IPS DF 4.7 (cell line): ENCODE data around the gene MXRA7.
"Not testable (repeated sequence)": the region's sequence is repeated elsewhere in the genome, so short reads cannot be mapped to it uniquely, and the experiment has no call there.

Experiments used
- DNase-seq: peaks from one replicate; pipeline ENCODE4 v3.0.0-alpha.2; 2013; ENCODE audit warnings: low spot score; ENCODE audit errors: extremely low read depth

The MXRA7 gene

DNA sequence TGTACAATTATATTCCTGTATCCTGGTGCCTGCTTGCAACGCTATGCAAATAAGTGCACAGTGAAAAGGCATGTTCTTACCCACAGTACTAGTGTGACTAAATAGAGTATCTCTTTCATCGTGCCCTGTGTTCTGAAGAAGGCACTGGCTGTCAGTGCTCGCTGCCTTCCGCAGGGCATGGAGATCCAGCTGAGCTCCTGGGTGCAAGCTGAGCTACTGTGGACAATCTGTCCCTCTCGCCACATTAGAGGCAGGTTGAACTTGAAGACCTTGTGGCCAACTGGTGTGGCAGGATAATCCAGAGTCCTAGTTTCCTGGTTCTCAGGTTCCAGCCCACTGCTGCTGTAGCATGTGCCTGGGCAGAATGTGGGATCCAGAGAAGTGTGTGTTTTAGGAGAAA lies 65.3 kb downstream of the MXRA7 start:
- no peak for DNase-seq

DNA sequence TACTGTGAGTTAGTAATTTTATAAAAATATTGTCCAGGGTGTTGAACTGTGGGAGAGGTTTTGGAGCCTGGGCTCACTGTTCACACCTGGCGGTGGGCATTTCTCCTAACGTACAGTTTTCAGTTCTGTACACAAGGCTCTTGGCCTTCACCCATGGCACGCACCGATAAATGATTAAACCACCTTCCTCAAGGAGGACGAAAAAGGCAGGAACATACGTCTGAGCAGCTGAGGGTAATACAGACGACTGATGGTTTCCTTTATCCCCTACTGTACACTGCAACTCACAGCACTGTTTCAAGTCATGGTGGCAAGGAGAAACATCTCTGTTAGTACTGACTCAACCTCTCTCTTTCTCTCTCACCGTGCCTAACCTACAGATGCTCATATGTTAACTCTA lies 65.8 kb downstream of the MXRA7 start:
- no peak for DNase-seq

- no peak for DNase-seq
Observed at GRCh38 chr17:76643553-76644148, 67.1 kb downstream of the MXRA7 start, which contains the start of gene ST6GALNAC1. TSS of gene ST6GALNAC1 (minus strand) at chr17:76643757. CDS start at chr17:76643638, 119 bp downstream.

DNA sequence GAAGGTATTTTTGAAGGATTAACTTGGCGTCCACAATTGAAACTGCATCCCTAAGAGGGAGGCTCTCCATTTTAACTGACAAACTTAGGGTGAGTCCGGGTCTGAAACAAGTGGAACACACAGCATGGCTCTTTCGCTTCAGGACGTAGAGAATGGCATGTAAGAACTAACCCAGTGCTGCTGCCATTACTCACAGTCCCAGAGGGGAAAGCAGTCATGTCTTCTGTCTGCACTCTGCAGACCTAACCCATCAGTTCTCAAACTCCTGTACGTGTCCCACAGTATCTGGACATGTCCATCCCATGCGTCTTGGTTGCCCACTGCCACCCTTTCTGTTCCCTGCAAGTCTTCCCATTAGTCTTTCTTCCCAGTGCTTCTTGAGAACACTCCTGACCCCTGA lies 67.8 kb downstream of the MXRA7 start:
- no peak for DNase-seq

DNA sequence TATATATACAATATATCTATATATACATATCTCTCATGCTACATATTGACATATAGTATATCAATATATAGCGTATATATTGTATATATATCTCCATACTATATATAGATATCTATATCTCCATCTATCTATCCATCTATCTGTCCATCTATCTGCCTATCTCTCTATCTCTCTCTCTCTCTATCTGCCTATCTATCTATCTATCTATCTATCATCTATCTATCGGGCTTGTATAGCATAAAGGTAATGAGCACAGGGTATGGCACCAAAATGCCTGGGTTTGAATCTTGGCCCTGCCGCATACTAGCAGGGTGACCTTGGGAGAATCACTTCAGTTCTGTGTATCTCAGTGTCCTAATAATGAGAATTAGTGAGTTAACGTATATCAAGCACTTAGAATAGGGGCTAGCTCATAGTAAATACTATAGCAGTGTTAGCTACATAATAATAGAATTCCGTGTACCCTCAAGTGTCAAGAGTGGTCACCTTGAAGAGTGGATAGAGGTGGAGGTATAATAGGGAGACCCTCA lies 68.7 kb downstream of the MXRA7 start:
- no peak for DNase-seq

DNA sequence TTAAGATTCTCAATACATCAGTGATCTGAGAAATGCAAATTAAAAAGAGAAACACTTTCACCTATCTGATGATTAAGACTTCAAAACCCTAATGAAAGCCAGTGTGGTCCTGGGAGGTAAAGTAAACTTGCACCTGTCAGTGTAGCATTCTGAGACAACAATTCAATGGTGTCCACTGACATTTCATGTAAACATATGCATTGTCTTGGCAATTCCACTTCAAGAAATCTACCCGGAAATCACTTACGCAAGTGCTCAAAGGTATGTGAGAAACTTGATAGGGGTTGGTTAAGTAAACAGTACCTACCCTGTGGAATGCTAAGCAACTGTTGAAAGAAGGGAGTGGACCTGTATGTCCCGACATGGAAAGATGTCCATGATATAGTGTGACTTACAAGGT lies 69.3 kb downstream of the MXRA7 start:
- no peak for DNase-seq

GRCh38 chr17:76640550-76641380 lies 70.0 kb downstream of the MXRA7 start:
- no peak for DNase-seq

DNA sequence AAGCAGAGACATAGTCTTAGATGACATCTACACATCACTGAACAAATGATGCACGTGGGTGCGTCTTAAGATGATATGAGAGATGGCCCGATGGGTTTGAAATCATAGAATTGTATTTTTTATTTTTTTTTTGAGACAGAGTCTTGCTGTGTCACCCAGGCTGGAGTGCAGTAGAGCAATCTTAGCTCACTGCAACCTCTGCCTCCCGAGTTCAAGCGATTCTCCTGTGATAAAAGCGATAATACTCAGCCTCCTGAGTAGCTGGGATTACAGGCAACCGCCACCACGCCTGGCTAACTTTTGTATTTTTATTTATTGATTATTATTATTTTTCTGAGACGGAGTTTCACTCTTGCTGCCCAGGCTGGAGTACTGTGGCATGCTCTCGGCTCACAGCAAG lies 72.5 kb downstream of the MXRA7 start:
- no peak for DNase-seq

- not testable (repeated sequence) for DNase-seq
Observed at GRCh38 chr17:76636486-76637206, 74.1 kb downstream of the MXRA7 start.

GRCh38 chr17:76635659-76636360 lies 75.0 kb downstream of the MXRA7 start:
- DNase-seq = no peak

DNA sequence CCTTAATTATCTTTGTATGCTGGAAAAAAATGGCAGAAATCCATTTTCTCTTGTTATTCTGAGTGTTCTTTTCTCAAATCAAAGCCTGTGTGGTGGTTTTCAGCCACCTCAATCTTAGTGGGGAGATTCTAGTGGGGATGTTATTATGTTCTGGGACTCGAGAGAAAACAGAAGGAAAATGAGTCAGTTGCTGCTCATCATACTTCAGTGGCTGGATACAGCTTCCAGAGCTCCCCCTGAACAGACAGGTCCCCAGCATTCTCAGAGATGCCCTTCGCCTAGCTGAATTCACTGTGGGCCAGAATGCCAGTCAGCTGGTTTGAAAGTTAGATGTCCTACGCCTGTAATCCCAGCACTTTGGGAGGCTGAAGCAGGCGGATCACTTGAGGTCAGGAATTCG lies 75.7 kb downstream of the MXRA7 start:
- DNase-seq = no peak

DNA sequence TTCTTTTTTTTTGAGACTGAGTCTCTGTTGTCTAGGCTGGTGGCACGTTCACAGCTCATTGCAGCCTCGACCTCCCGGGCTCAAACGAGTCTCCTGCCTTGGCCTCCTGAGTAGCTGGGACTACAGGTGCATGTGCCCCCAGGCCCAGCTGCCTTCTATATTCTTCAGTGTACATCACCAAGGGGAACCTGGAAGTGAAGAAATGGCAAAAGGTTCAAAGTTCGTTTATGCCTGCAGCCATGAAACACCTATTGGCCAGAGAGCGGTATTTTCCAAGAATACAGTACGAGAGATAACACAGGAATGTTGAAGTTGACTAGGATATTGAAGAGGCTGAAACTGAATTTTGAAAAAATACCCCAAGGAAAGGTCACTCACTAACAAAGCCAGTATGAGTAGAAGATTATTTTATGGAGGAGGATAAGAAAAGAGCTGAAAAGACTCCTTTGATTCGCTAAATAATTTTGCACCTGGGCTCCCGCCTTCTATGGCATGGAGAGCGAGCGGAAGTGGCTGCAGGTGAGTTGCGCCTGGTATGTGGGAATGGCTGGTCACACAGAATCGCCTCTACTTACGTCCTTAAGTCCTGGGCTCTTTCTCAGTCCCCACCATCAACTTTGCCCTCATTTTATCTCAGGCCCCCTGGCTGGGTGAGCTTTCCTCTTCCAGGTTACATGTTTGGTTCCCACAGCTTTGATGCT lies 77.0 kb downstream of the MXRA7 start:
- no peak for DNase-seq

DNA sequence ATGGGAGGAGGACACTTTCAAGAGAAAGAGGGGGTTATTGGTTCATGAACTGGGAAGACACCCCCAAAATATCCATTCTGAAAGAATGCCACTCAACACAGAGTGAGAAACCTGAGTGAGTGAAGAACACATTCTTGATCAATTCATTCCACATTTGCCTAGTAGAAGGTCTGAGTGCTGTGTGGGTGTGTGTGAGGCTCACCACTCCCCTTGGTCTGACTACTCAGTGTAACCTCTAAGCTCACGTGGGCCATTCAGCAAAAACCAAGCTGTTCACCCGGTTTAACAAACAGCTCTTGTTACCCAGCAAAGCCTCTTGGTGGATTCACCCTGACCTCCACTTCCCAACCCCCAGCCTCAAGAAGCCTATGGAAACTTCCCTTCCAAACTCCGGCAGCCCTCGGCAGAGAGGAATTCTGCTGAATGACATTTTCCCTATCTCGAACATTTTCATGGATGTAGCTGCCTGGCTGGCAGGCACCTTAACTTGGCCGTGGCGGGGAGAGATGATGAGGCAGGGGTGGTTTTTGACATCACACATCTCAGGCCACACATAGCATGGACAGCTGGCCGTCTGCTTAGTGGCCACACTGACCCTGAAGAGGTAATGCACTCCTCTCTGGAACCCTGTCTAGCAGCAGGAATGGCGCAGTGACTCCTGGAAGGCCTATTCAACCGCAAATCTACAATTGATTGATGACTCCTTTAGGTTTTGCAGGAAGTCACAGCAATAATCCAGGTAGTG lies 78.8 kb downstream of the MXRA7 start:
- DNase-seq = no peak

DNA sequence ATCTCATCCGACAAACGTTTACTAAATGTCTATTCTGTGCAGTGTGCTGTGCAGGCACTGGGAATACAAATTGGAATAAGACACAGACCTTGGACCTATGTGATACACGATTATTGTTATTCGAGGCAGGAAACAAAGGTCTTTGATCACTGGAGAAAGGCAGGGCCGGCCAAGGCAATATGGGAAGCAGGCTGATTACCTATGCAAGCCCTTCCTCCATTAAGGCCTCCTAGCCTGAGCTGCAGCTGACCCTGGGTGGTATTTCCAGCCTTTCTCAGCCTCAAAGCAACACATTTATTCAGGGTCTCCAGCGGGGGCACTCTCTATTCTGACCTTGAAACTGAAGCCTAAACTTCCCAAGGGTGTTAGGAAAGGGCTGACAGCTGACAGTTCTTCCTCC lies 80.6 kb downstream of the MXRA7 start:
- DNase-seq = no peak
